ENCODE measurements around the gene EPS8L2. TPM values are rescaled to one million over a fixed set of nuclear protein-coding genes. Genes with fewer than 3 reads are reported as not detected.

EPS8L2 gene
- total RNA-seq (2021), result 92.8 and 101 TPM in 2 replicates
- long read RNA-seq, transcript EPS8L2-201 (21 exons, 3,148 nt), result major isoform, 93 of 275 reads
- long read RNA-seq, transcript EPS8L2-228 (3 exons, 750 nt), result minor isoform, 8 of 275 reads
- long read RNA-seq, partial matches to known transcripts, result 97 of 275 reads
- long read RNA-seq, other reads (novel, unspliced or antisense), result 70 of 275 reads

DNA sequence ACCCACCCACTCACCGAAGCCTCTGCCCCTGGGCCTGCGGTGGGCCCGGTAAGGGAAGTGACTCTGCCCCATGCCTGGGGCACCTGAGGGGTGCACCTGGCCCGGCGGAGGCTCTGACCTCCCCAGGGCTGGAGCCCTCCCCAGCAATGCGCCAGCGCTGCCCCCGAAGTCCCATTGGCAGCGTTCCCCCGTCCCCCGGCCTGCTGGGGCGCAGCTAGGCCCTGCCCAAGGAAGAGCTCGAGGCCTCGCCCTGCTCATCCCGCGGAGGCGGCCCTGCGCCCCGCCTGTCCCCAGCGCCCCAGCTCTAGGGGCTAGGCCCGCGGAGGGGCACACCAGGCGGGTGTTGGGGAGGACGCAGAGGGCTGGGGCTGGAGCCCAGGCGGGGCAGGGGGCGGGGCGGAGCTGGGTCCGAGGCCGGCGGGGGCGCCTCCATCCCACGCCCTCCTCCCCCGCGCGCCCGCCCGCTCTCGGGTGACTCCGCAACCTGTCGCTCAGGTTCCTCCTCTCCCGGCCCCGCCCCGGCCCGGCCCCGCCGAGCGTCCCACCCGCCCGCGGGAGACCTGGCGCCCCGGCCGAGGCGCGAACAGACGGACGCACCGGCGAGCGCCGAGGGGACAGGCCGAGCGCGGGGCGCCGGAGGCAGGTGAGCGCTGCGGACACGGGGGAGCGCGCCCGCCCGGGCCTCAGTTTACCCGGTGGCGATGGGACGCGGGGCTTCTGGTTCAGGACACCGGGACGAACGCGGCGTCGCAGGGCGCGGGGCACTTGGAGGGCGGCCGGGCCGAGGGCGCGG is at the start of gene EPS8L2:
TSS of gene EPS8L2 (plus strand) at position 586 of the 793 bp plus-strand sequence. CDS start 3,177 bp downstream, outside the sequence.
- peak; percentile 45 for DNase-seq
- Histone ChIP-seq H2BK20ac (ENCODE audit: low read depth, low read length, poor library complexity, severe bottlenecking) (no peak within 1 kb of the TSS), H2AK5ac (ENCODE audit: insufficient read length, low read length) (no peak within 1 kb of the TSS), H2BK120ac (ENCODE audit: low read depth, low read length, poor library complexity, severe bottlenecking) (no peak within 1 kb of the TSS), H3K79me2 (ENCODE audit: insufficient read depth, low read length) (no peaks in the 10 kb centered on the region), H3K56ac (ENCODE audit: insufficient read length, low read depth, low read length) (no peak within 1 kb of the TSS), H3K9me3 (ENCODE audit: control insufficient read depth, low read depth, low read length) (no peaks in the 10 kb centered on the region), H3K27me3 (ENCODE audit: insufficient read depth, low read length) (no peaks in the 10 kb centered on the region), H2BK12ac (ENCODE audit: insufficient read length, low read depth, low read length) (no peak within 1 kb of the TSS), H3K18ac (ENCODE audit: insufficient read length, low read depth, low read length) (no peak within 1 kb of the TSS), H3K4ac (ENCODE audit: low read depth, low read length) (no peak within 1 kb of the TSS), H4K91ac (ENCODE audit: insufficient read length, low read depth, low read length) (no peak within 1 kb of the TSS), H4K20me1 (ENCODE audit: control insufficient read depth, insufficient read depth, insufficient read length) (no peaks in the 10 kb centered on the region), H3K27ac (ENCODE audit: insufficient read length, low read depth, low read length) (no peak within 1 kb of the TSS), H2BK15ac (ENCODE audit: low read depth, low read length) (no peak within 1 kb of the TSS), H3K23ac (ENCODE audit: insufficient read length, low read depth, low read length) (no peak within 1 kb of the TSS), H2AFZ (ENCODE audit: low read length) (no peak within 1 kb of the TSS), H3K79me1 (ENCODE audit: insufficient read depth, low read depth, low read length, poor library complexity, severe bottlenecking) (no peaks in the 10 kb centered on the region), H3K4me1 (ENCODE audit: insufficient read depth, low read length) (peaks cover 5% of the 10 kb centered on the region; the same call in 1 of the 2 replicates), H2BK5ac (ENCODE audit: insufficient read length, low read length) (no peak within 1 kb of the TSS), H3K23me2 (ENCODE audit: insufficient read length, low read depth, low read length, poor library complexity, severe bottlenecking) (peaks cover 3% of the 10 kb centered on the region), H3K14ac (ENCODE audit: insufficient read depth, low read length) (no peak within 1 kb of the TSS; the same call in 1 of the 2 replicates), H3T11ph (ENCODE audit: low read length) (no peak within 1 kb of the TSS), H3K4me2 (ENCODE audit: insufficient read depth, insufficient read length, low read length) (peak within 1 kb of the TSS; percentile 33), H3K9ac (ENCODE audit: extremely low read depth, insufficient read length, low read length) (no peak within 1 kb of the TSS), H4K5ac (ENCODE audit: insufficient read length, low read depth, low read length) (no peak within 1 kb of the TSS), H4K8ac (replicated peaks; ENCODE audit: insufficient read length, low read depth, low read length) (no peak within 1 kb of the TSS)
- H3K4me1 Mint-ChIP-seq, result peaks cover 15 to 29% of the 10 kb centered on the region in 2 experiments
- H3K4me3 Mint-ChIP-seq, result peak within 1 kb of the TSS; percentile 70 to 71
- H3K9me3 Mint-ChIP-seq, result no peaks in the 10 kb centered on the region
- no CpG with 5 or more reads among the region's 90 CpGs for WGBS (ENCODE audit: extremely low coverage, insufficient read length, low lambda C conversion rate)
- peaks cover 0 to 8% (median 7%) of the 10 kb centered on the region in 3 experiments; a peak in 2 of 7 replicates for H3K36me3 Mint-ChIP-seq (ENCODE audit: insufficient read depth in 1 of 3, low read depth in 3 of 3)
- TF ChIP-seq, protein P1, sequence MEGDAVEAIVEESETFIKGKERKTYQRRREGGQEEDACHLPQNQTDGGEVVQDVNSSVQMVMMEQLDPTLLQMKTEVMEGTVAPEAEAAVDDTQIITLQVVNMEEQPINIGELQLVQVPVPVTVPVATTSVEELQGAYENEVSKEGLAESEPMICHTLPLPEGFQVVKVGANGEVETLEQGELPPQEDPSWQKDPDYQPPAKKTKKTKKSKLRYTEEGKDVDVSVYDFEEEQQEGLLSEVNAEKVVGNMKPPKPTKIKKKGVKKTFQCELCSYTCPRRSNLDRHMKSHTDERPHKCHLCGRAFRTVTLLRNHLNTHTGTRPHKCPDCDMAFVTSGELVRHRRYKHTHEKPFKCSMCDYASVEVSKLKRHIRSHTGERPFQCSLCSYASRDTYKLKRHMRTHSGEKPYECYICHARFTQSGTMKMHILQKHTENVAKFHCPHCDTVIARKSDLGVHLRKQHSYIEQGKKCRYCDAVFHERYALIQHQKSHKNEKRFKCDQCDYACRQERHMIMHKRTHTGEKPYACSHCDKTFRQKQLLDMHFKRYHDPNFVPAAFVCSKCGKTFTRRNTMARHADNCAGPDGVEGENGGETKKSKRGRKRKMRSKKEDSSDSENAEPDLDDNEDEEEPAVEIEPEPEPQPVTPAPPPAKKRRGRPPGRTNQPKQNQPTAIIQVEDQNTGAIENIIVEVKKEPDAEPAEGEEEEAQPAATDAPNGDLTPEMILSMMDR (conservative IDR thresholded peaks at IDR 0.05), result no peak
- H3K27ac Mint-ChIP-seq, result peak within 1 kb of the TSS in 2 of 3 experiments; percentile 52 to 68; a peak in 2 of 7 replicates
- no peaks in the 10 kb centered on the region for H3K27me3 Mint-ChIP-seq (ENCODE audit: low read depth)
